Keratinocyte (primary cell): ENCODE results near the gene DRD3. TPM values are rescaled to one million over a fixed set of nuclear protein-coding genes. Genes with fewer than 3 reads are reported as not detected.

Source experiments
- DNase-seq: peaks from one replicate; pipeline ENCODE4 v3.0.0-alpha.2; 2011; ENCODE audit warnings: low read depth, missing footprints, low spot score
- FAIRE-seq: peaks from 2 replicates; lab custom pipeline; 2011; peaks lifted over from hg19 to GRCh38; lab: Jason Lieb, UNC
- H2AFZ ChIP-seq: 2 replicates; pipeline ENCODE4 v1.6.0; 2012; ENCODE audit warnings: low read length, control low read depth, inconsistent platforms; ENCODE audit not compliant: control insufficient read depth
- H3K27ac ChIP-seq: 2 replicates; pipeline ENCODE4 v1.5.1; 2011; ENCODE audit warnings: low read length; ENCODE audit not compliant: control insufficient read depth, insufficient read depth
- H3K27me3 ChIP-seq: 3 replicates; pipeline ENCODE4 v1.6.0; 2011; ENCODE audit warnings: low read length; ENCODE audit not compliant: control insufficient read depth, insufficient read depth; ENCODE audit errors: extremely low read depth
- H3K36me3 ChIP-seq, 2 experiments: 2 replicates in 1 of 2; 3 replicates in 1 of 2; pipeline ENCODE4 v1.5.1; 2011; ENCODE audit warnings: low read length in 2 of 2, mild to moderate bottlenecking in 1 of 2; ENCODE audit not compliant: control insufficient read depth in 2 of 2, insufficient read depth in 2 of 2; ENCODE audit errors: extremely low read depth in 1 of 2
- H3K4me1 ChIP-seq: 3 replicates; pipeline ENCODE4 v1.5.1; 2011; ENCODE audit warnings: low read length; ENCODE audit not compliant: control insufficient read depth, insufficient read depth; ENCODE audit errors: extremely low read depth
- H3K4me2 ChIP-seq: 3 replicates; pipeline ENCODE4 v1.6.0; 2011; ENCODE audit warnings: low read depth, low read length; ENCODE audit not compliant: control insufficient read depth, insufficient read depth; ENCODE audit errors: extremely low read depth
- H3K4me3 ChIP-seq, 3 experiments: fragments of 200-600 bp in 1 of 3; sonication (generic) in 1 of 3; 2 replicates in 2 of 3; 3 replicates in 1 of 3; pipeline ENCODE4 v1.5.1; 2011 to 2016; ENCODE audit warnings: low read length in 3 of 3, mild to moderate bottlenecking in 3 of 3, control low read depth in 2 of 3, inconsistent platforms in 1 of 3, low read depth in 1 of 3, mixed read lengths in 1 of 3, mixed run types in 1 of 3, moderate library complexity in 1 of 3; ENCODE audit not compliant: control insufficient read depth in 2 of 3, insufficient read depth in 2 of 3; ENCODE audit errors: extremely low read depth in 1 of 3
- H3K79me2 ChIP-seq: 2 replicates; pipeline ENCODE4 v1.6.0; 2012; ENCODE audit warnings: low read length; ENCODE audit not compliant: control insufficient read depth, insufficient read depth
- H3K9ac ChIP-seq: 3 replicates; pipeline ENCODE4 v1.6.0; 2011; ENCODE audit warnings: low read length; ENCODE audit not compliant: control insufficient read depth, insufficient read depth; ENCODE audit errors: extremely low read depth
- H3K9me1 ChIP-seq: 3 replicates; pipeline ENCODE4 v1.6.0; 2011; ENCODE audit warnings: low read length; ENCODE audit not compliant: control insufficient read depth, insufficient read depth; ENCODE audit errors: extremely low read depth
- H3K9me3 ChIP-seq: 2 replicates; pipeline ENCODE4 v1.5.1; 2012; ENCODE audit warnings: low read depth, low read length; ENCODE audit not compliant: control insufficient read depth
- H4K20me1 ChIP-seq: 3 replicates; pipeline ENCODE4 v1.6.0; 2011; ENCODE audit warnings: low read length; ENCODE audit not compliant: control insufficient read depth, insufficient read depth; ENCODE audit errors: extremely low read depth
- EZH2 ChIP-seq: IDR thresholded peaks from one replicate; pipeline ENCODE4 v1.6.1; 2012; ENCODE audit warnings: inconsistent platforms, mild to moderate bottlenecking, low read length, moderate library complexity
- dilution Hi-C: fragments of 300-500 bp; cut with MboI; formaldehyde crosslinking; loops from one replicate; pipeline ENCODE4 v1.7.0; 2020; ENCODE audit warnings: low sequenced_read_pairs; ENCODE audit not compliant: extremely low pct_ligation_motif_present
- polyA plus RNA-seq, 5 experiments: library from polyadenylated mRNA; depleted of rRNA in 3 of 5; stranded (reverse) in 3 of 5; stranded (forward) in 1 of 5; unstranded in 1 of 5; fragments of >200 nt; gene quantifications; 1 replicate in 1 of 5; 2 replicates in 3 of 5; 3 replicates in 1 of 5; pipeline versions ENCODE4 v1.2.1 to v1.2.3, GENCODE V29; 2011 to 2012; ENCODE audit warnings: missing spikeins in 2 of 5, low read depth in 1 of 5, low replicate concordance in 1 of 5
- TF ChIP-seq, protein P1 (sequence below), 3 experiments: IDR thresholded peaks in 1 of 3; conservative IDR thresholded peaks in 1 of 3; optimal IDR thresholded peaks in 1 of 3; 2 replicates in 2 of 3; 3 replicates in 1 of 3; pipeline versions ENCODE3 to v1.5.1; 2011; ENCODE audit warnings: low read length in 3 of 3, mild to moderate bottlenecking in 3 of 3, moderate library complexity in 2 of 3, control low read depth in 1 of 3, inconsistent platforms in 1 of 3; ENCODE audit not compliant: insufficient read depth in 2 of 3; ENCODE audit errors: extremely low read depth in 1 of 3

Gene DRD3
- polyA plus RNA-seq, 1 donor (not counting 4 experiments of a cell fraction or from before 2014, with no cell fraction given) = not detected

DNA sequence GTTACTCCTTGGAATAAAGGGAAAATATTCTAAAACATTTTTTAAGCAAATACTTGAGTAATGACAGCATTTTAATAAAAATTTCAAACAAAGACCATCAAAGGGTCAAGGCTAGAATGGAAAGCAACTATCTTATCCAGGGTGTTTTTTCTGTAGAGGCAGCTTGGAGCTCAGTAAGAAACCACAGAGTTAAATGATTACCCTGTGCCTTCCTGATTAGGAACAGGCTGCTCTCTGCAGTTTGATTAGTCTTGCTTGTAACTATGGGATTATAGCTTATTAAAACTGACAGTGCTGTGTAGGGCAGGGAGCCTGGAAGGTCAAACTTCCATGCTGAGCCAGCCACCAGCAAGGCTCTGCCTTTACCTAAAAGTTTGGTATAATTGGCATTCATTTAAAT, 89.2 kb downstream of the DRD3 start:
- no peaks in the 10 kb centered on the region for H3K4me1 ChIP-seq
- TF ChIP-seq, protein P1, sequence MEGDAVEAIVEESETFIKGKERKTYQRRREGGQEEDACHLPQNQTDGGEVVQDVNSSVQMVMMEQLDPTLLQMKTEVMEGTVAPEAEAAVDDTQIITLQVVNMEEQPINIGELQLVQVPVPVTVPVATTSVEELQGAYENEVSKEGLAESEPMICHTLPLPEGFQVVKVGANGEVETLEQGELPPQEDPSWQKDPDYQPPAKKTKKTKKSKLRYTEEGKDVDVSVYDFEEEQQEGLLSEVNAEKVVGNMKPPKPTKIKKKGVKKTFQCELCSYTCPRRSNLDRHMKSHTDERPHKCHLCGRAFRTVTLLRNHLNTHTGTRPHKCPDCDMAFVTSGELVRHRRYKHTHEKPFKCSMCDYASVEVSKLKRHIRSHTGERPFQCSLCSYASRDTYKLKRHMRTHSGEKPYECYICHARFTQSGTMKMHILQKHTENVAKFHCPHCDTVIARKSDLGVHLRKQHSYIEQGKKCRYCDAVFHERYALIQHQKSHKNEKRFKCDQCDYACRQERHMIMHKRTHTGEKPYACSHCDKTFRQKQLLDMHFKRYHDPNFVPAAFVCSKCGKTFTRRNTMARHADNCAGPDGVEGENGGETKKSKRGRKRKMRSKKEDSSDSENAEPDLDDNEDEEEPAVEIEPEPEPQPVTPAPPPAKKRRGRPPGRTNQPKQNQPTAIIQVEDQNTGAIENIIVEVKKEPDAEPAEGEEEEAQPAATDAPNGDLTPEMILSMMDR (optimal IDR thresholded peaks at IDR 0.05 in 1 of 3, IDR thresholded peaks at IDR 0.05 in 1 of 3, conservative IDR thresholded peaks at IDR 0.05 in 1 of 3; ENCODE audit: extremely low read depth in 1 of 3, insufficient read depth in 2 of 3, low read length in 3 of 3) = no peak

DNA sequence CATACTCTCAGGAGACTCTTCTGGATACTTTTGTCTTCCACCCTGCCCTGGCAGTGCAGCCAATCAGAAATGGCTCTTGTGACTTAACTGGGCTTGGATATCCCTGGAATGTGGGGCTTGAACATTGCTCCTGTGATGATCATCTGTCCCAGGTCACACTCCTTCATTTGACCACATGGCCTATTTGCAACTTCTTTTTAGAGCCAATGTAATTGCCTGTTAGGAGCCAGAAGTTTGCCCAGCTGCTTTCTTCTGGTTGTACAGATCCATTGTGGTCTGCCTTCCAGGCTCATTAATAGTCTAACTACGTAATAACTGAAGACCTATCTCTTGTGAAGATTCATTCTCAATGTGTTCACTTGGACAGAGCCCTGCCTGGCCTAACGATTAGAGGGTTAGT, 92.5 kb downstream of the DRD3 start:
- FAIRE-seq (no peak), DNase-seq (no peak)
- Histone ChIP-seq H3K9ac (no peak overlapping the region), H3K4me2 (no peak overlapping the region), H3K9me1 (no peaks in the 10 kb centered on the region), H3K36me3 (peaks cover 5 to 10% of the 10 kb centered on the region in 2 experiments), H3K9me3 (no peaks in the 10 kb centered on the region), H3K4me1 (no peaks in the 10 kb centered on the region), H3K27ac (no peak overlapping the region), H4K20me1 (no peaks in the 10 kb centered on the region), H3K79me2 (no peaks in the 10 kb centered on the region), H2AFZ (no peak overlapping the region), H3K4me3 (no peak overlapping the region), H3K27me3 (no peaks in the 10 kb centered on the region)
- dilution Hi-C loops = no loop called here
- TF ChIP-seq, protein P1 (optimal IDR thresholded peaks at IDR 0.05 in 1 of 3, IDR thresholded peaks at IDR 0.05 in 1 of 3, conservative IDR thresholded peaks at IDR 0.05 in 1 of 3; ENCODE audit: extremely low read depth in 1 of 3, insufficient read depth in 2 of 3, low read length in 3 of 3) = no peak
- TF ChIP-seq EZH2 = no peak

More for the DNA sequence above, 89.2 kb downstream of the DRD3 start:
- Histone ChIP-seq H3K27ac (no peak overlapping the region), H2AFZ (no peak overlapping the region), H3K4me2 (no peak overlapping the region), H4K20me1 (no peaks in the 10 kb centered on the region), H3K79me2 (no peaks in the 10 kb centered on the region), H3K9me1 (no peaks in the 10 kb centered on the region), H3K4me3 (no peak overlapping the region), H3K9ac (no peak overlapping the region), H3K9me3 (no peaks in the 10 kb centered on the region), H3K27me3 (no peaks in the 10 kb centered on the region), H3K36me3 (peaks cover 5% of the 10 kb centered on the region in 2 experiments)
- dilution Hi-C loops = no loop called here
- FAIRE-seq (no peak), DNase-seq (no peak)
